Esophagus muscularis mucosa (tissue), 4 donors: Measurements from ENCODE around the gene HCFC1.

Experiments used
- EP300 ChIP-seq: sonication (generic); formaldehyde crosslinking; IDR thresholded peaks from one replicate; pipeline ENCODE4 v1.6.1; 2017; ENCODE audit warnings: antibody characterized with exemption
- POLR2A ChIP-seq: fragments of 450-650 bp; IDR thresholded peaks from one replicate; pipeline ENCODE4 v1.6.1; 2017; ENCODE audit warnings: antibody characterized with exemption, moderate library complexity, mild to moderate bottlenecking, low read depth
- POLR2AphosphoS5 ChIP-seq, 2 donors: sonication (generic); formaldehyde crosslinking; IDR thresholded peaks; one replicate each; pipeline ENCODE4 v1.6.1; 2017; ENCODE audit warnings: antibody characterized with exemption in 2 of 2
- TF ChIP-seq, protein P1 (sequence below), 3 experiments: fragments of 200-600 bp in 2 of 3; fragments of 450-650 bp in 1 of 3; sonication (generic) in 2 of 3; IDR thresholded peaks; one replicate each; pipeline ENCODE4 v1.5.1; 2017 to 2019; ENCODE audit warnings: antibody characterized with exemption in 3 of 3, mild to moderate bottlenecking in 2 of 3, moderate library complexity in 1 of 3

DNA sequence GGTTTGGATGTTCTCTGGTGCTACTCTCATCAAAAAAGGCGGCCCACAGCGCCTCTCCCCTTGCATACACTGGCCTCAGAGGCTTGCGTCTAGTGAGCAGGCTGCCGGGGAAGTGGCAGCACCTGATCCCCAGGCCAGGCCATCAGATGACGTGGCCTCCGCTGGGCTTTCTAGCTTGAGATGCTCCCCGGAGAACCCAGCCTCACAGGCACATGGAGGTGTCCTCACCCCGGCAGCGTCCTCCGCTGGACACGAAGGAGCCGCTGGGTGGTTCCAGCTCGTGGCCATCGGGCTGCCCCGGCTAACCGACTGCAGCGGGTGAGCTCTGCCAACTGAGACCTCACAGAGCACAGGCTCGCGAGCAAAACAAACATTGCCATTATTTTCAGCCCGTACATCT, 35.3 kb upstream of the HCFC1 start:
- TF ChIP-seq, protein P1, sequence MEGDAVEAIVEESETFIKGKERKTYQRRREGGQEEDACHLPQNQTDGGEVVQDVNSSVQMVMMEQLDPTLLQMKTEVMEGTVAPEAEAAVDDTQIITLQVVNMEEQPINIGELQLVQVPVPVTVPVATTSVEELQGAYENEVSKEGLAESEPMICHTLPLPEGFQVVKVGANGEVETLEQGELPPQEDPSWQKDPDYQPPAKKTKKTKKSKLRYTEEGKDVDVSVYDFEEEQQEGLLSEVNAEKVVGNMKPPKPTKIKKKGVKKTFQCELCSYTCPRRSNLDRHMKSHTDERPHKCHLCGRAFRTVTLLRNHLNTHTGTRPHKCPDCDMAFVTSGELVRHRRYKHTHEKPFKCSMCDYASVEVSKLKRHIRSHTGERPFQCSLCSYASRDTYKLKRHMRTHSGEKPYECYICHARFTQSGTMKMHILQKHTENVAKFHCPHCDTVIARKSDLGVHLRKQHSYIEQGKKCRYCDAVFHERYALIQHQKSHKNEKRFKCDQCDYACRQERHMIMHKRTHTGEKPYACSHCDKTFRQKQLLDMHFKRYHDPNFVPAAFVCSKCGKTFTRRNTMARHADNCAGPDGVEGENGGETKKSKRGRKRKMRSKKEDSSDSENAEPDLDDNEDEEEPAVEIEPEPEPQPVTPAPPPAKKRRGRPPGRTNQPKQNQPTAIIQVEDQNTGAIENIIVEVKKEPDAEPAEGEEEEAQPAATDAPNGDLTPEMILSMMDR (IDR thresholded peaks at IDR 0.05): no peak
- TF ChIP-seq POLR2A: no peak
- TF ChIP-seq EP300: no peak
- no peak for TF ChIP-seq POLR2AphosphoS5 (IDR thresholded peaks at IDR 0.05)
